ENCODE results near the gene DAPK3.

DNA sequence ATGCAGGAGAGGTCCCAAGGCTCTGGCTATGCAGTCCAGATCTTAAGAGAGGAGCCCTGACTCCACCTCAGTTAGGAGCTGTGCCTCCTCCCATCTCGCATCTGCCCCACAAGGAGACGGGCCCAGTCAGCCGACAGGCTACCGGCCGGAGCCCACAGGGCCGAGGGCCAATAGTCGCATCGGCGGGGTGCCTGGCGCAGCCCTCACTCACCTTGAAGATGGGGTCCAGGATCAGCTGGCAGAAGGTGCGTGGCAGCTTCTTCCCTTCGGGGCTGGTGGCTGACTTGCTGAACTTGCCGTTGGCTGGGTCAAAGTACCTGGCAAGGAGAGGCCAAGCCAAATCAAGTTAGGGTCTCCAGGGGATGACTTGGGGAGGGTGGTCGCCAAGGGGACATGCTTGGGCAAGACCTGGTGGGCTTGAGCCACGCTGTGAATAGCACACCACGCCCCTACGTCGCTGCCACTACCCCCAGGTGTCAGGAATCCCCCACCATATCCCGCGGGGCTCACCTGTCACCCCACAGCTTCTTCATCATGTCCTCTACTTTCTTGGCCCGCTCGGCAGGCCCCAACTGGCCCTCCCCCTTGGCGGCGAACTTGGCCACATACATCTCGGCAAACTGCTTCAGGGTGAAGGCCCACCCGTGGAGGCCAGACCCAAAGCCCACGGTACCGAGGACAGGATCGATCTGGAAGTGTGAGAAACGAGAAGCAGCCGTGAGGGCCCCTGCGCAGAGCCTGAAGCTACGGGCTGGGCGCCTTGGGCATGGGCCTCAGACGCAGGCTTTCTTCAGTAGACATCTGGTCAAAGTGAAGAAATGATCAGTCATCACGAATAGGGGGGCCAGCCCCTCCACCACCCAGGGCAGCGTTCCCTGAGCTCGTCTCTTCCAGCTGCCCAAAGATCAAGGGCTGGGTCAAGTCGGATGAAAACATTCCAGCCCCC lies 11.1 kb upstream of the DAPK3 start:
- TF ChIP-seq, protein P1, sequence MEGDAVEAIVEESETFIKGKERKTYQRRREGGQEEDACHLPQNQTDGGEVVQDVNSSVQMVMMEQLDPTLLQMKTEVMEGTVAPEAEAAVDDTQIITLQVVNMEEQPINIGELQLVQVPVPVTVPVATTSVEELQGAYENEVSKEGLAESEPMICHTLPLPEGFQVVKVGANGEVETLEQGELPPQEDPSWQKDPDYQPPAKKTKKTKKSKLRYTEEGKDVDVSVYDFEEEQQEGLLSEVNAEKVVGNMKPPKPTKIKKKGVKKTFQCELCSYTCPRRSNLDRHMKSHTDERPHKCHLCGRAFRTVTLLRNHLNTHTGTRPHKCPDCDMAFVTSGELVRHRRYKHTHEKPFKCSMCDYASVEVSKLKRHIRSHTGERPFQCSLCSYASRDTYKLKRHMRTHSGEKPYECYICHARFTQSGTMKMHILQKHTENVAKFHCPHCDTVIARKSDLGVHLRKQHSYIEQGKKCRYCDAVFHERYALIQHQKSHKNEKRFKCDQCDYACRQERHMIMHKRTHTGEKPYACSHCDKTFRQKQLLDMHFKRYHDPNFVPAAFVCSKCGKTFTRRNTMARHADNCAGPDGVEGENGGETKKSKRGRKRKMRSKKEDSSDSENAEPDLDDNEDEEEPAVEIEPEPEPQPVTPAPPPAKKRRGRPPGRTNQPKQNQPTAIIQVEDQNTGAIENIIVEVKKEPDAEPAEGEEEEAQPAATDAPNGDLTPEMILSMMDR (IDR thresholded peaks at IDR 0.05): no peak
- TF ChIP-seq POLR2A (IDR thresholded peaks at IDR 0.05): no peak
- TF ChIP-seq EP300 (IDR thresholded peaks at IDR 0.05): no peak
